Thoracic aorta (tissue), 2 donors: ENCODE measurements around the gene CALML3. TPM values are rescaled to one million over a fixed set of nuclear protein-coding genes. Genes with fewer than 3 reads are reported as not detected.

Experiments
- ATAC-seq: fragments of 150-250 bp; one replicate; pipeline ENCODE4 v1.8.0; 2017; ENCODE audit warnings: low read depth; ENCODE audit not compliant: insufficient number of reproducible peaks, low FRiP score
- DNase-seq: peaks from one replicate; pipeline ENCODE4 v3.0.0-alpha.2; 2020; ENCODE audit warnings: low spot score
- H3K27ac ChIP-seq, 2 donors: fragments of 200-600 bp; sonication (generic); 1 replicate in 1 of 2; 2 replicates in 1 of 2; pipeline ENCODE4 v1.5.1; 2016; ENCODE audit warnings: mild to moderate bottlenecking in 2 of 2, moderate library complexity in 2 of 2
- H3K27me3 ChIP-seq: fragments of 200-600 bp; sonication (generic); replicated peaks from 2 replicates; pipeline ENCODE4 v1.6.0; 2016; ENCODE audit warnings: mild to moderate bottlenecking; ENCODE audit not compliant: insufficient read depth
- H3K36me3 ChIP-seq: fragments of 200-600 bp; sonication (generic); one replicate; pipeline ENCODE4 v1.5.1; 2016
- H3K4me1 ChIP-seq, 2 donors: fragments of 200-600 bp; sonication (generic); 1 replicate in 1 of 2; 2 replicates in 1 of 2; pipeline versions ENCODE4 v1.5.1 to v1.6.0; 2016; ENCODE audit warnings: low read depth in 2 of 2, mild to moderate bottlenecking in 1 of 2; ENCODE audit not compliant: control insufficient read depth in 1 of 2
- H3K4me3 ChIP-seq: fragments of 200-600 bp; sonication (generic); 2 replicates; pipeline ENCODE4 v1.5.1; 2016; ENCODE audit warnings: mild to moderate bottlenecking
- H3K9me3 ChIP-seq: fragments of 200-600 bp; sonication (generic); 2 replicates; pipeline ENCODE4 v1.5.1; 2016
- total RNA-seq, 2 donors: library from RNA; depleted of rRNA; stranded (reverse); fragments of >200 nt; gene quantifications; one replicate each; pipeline versions ENCODE4 v1.1.0 to v1.2.3, GENCODE V29; 2016
- TF ChIP-seq, protein P1 (sequence below): fragments of 200-600 bp; sonication (generic); IDR thresholded peaks from one replicate; pipeline ENCODE4 v1.5.1; 2019; ENCODE audit warnings: antibody characterized with exemption

CALML3 gene
- total RNA-seq, 2 donors from 2014 or later: not detected

DNA sequence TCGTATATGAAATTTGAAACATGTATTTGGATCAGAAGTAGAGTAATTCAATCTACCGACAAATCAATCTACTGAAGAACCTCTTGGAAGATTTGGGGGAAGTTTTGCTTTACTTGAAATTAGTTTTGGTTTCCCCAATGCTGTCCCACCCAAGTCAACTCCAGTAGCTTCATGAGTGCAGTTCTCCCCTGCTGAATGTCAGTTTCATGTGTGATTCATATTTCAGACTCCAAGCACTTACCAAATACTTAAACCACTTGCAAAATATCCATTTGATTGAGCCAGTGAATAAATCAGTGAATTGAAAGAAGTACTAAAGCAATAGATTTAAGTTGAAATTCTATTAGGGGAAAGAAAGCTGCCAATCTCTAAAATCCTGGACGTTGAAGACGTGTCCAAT is 34.7 kb upstream of the CALML3 start:
- Histone ChIP-seq H3K27me3 (no peaks in the 10 kb centered on the region), H3K9me3 (no peaks in the 10 kb centered on the region), H3K4me1 (no peaks in the 10 kb centered on the region), H3K36me3 (no peaks in the 10 kb centered on the region), H3K27ac (no peak overlapping the region), H3K4me3 (no peak overlapping the region)
- DNase-seq (no peak), ATAC-seq (no peak)
- TF ChIP-seq, protein P1, sequence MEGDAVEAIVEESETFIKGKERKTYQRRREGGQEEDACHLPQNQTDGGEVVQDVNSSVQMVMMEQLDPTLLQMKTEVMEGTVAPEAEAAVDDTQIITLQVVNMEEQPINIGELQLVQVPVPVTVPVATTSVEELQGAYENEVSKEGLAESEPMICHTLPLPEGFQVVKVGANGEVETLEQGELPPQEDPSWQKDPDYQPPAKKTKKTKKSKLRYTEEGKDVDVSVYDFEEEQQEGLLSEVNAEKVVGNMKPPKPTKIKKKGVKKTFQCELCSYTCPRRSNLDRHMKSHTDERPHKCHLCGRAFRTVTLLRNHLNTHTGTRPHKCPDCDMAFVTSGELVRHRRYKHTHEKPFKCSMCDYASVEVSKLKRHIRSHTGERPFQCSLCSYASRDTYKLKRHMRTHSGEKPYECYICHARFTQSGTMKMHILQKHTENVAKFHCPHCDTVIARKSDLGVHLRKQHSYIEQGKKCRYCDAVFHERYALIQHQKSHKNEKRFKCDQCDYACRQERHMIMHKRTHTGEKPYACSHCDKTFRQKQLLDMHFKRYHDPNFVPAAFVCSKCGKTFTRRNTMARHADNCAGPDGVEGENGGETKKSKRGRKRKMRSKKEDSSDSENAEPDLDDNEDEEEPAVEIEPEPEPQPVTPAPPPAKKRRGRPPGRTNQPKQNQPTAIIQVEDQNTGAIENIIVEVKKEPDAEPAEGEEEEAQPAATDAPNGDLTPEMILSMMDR: no peak

DNA sequence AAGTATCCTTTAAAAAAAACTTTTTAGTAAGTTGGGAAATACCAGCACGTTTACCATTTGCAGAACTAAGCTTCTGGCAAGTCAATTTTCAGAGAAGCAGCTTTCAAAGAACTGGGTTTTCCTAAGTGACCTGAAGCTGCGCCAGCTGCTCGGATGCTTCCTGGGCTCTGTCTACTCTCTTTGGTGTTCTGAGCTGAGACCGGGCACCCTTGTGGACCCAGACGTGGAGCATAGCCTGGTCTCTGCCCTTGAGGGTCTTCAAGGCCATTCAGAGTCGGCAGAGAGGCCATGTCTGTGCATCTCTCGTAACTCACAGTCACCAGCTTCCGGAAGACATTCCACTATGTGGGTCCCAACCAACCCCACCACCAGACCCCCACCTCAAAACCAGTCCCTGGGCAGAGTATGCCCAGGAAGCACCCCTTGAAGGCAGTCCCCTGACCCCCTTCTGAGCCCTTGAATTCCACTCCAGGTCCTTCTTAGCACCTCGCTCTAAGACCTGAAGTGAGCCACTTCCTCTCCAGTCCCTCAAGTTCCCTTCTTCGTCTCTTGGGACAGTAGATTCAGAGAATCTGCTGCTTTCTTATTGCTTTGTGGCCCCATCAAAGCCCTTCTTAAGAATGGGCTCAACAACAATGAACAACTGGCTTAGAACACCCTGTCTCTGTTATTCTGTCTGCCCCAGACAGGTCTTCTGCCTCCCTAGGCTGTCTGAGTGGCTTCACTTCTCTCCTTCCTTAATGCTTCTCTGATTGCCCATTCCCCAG is 33.9 kb upstream of the CALML3 start:
- DNase-seq (no peak), ATAC-seq (no peak)
- Histone ChIP-seq H3K9me3 (no peaks in the 10 kb centered on the region), H3K4me1 (no peaks in the 10 kb centered on the region), H3K4me3 (no peak overlapping the region), H3K27ac (no peak overlapping the region), H3K36me3 (no peaks in the 10 kb centered on the region), H3K27me3 (no peaks in the 10 kb centered on the region)
- TF ChIP-seq, protein P1: no peak

DNA sequence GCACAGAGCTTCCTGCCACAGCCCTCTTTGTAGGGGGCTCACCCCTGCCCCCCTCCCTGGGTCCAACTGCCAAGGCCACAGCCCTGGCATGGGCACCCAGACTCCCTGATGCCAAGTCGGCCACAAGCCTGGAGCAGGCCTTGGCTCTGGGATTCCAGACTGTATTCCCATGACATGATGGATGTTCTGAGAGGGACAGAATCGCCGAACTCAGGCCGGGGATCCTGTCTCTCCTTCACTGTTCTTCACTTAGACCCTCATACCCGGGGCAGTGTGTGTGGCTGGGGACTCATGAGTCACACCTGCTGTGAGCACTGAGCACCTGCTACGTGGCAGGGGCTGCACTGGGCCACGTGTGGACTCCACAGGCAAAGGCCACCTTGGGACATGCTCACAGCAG is 33.3 kb upstream of the CALML3 start:
- Histone ChIP-seq H3K4me1 (no peaks in the 10 kb centered on the region), H3K36me3 (no peaks in the 10 kb centered on the region), H3K27me3 (no peaks in the 10 kb centered on the region), H3K27ac (no peak overlapping the region), H3K4me3 (no peak overlapping the region), H3K9me3 (no peaks in the 10 kb centered on the region)
- ATAC-seq (no peak), DNase-seq (no peak)
- TF ChIP-seq, protein P1: no peak

DNA sequence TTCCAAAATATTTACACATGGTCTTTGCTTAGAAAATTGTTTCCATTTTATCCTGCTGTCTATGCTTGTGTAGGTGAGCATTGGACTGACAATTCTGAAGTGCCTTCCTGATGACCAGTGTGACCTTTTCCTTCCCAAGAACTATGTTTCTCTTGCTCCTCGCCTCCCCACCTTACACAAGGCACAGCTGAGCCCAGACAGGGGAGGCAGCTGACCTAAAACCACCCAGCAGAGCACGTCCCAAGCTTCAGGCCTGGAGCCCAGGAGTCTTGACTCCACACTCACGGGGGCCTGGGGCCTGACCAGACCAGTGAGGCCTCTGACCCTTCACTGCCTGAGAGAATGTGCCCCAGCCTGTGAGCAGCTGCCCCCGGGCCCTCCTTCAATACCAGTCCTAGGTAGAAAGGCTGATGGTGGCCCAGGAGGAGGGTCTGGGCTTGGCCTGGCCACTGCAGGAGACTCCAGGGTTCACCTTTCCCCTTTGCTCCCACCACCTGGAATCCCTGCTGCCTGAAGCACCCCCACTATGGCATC is 32.4 kb upstream of the CALML3 start:
- Histone ChIP-seq H3K27me3 (no peaks in the 10 kb centered on the region), H3K4me3 (no peak overlapping the region), H3K27ac (no peak overlapping the region), H3K36me3 (no peaks in the 10 kb centered on the region), H3K9me3 (no peaks in the 10 kb centered on the region), H3K4me1 (no peaks in the 10 kb centered on the region)
- no peak for DNase-seq
- TF ChIP-seq, protein P1: no peak
- ATAC-seq: no peak

DNA sequence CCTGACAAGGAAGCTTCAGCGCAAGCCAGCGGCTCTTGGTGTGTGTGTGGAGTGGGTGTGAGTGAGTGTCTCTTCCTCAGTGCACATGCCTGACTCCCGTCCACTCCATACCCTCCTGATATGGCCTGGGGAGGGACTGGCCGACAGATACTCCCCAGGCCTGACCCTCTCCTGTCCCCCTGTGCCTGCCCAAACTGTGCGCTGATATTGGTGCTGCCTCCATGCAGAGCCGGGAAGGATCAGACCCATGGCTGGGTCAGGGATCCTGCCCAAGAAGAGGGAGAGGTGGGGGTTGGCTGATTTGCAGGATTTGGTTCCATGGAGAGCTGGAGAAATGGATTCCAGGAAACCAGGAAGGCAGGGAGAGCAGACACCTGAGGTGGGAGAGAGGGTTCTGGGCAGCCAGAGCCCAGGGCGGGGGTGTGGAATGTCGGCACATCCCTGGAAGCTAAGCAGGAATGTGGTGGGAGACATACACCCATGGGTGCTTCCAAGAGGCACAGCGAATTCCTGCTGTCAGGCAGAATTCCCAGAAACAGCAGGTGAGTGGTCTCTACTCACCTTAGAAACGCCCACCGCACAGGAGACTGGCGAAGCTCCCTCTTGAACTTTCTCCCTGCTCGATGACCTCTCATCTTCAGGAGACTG is 31.7 kb upstream of the CALML3 start:
- no peak for DNase-seq
- H3K27ac ChIP-seq: no peak overlapping the region
- no peaks in the 10 kb centered on the region for H3K9me3 ChIP-seq
- TF ChIP-seq, protein P1: no peak
- no peaks in the 10 kb centered on the region for H3K36me3 ChIP-seq
- no peak for ATAC-seq
- no peak overlapping the region for H3K4me3 ChIP-seq
- H3K4me1 ChIP-seq: no peaks in the 10 kb centered on the region
- no peaks in the 10 kb centered on the region for H3K27me3 ChIP-seq
